Uterus (tissue), 2 donors: ENCODE data around the gene C1QTNF7.

Experiments used
- POLR2A ChIP-seq, 2 donors: fragments of 450-650 bp; IDR thresholded peaks; one replicate each; pipeline ENCODE4 v1.6.1; 2016; ENCODE audit warnings: antibody characterized with exemption in 2 of 2, mild to moderate bottlenecking in 1 of 2, moderate library complexity in 1 of 2
- TF ChIP-seq, protein P1 (sequence below), 4 experiments: fragments of 200-600 bp in 2 of 4; fragments of 450-650 bp in 2 of 4; sonication (generic) in 2 of 4; IDR thresholded peaks; one replicate each; pipeline ENCODE4 v1.5.1; 2016 to 2019; ENCODE audit warnings: antibody characterized with exemption in 4 of 4, mild to moderate bottlenecking in 2 of 4, moderate library complexity in 1 of 4

DNA sequence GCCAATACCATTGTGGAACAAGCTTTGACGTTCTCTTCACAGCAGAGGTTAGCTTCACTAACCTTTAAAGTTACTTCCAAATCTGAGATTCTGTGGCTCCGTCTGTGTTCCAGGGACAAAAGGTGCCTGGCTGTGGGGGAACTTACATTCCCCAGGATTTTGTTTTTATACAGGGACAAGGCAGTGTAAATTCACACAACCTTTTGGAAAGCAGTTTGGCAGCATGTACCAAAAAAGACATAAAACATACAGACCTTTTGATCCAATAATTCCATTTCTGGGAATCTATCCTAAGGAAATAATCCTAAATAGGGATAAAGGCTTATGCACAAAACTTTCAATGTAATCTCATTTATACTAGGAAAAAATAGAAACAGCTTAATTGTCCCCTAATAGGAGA is 8.9 kb upstream of the C1QTNF7 start:
- TF ChIP-seq, protein P1, sequence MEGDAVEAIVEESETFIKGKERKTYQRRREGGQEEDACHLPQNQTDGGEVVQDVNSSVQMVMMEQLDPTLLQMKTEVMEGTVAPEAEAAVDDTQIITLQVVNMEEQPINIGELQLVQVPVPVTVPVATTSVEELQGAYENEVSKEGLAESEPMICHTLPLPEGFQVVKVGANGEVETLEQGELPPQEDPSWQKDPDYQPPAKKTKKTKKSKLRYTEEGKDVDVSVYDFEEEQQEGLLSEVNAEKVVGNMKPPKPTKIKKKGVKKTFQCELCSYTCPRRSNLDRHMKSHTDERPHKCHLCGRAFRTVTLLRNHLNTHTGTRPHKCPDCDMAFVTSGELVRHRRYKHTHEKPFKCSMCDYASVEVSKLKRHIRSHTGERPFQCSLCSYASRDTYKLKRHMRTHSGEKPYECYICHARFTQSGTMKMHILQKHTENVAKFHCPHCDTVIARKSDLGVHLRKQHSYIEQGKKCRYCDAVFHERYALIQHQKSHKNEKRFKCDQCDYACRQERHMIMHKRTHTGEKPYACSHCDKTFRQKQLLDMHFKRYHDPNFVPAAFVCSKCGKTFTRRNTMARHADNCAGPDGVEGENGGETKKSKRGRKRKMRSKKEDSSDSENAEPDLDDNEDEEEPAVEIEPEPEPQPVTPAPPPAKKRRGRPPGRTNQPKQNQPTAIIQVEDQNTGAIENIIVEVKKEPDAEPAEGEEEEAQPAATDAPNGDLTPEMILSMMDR (IDR thresholded peaks at IDR 0.05): no peak
- no peak for TF ChIP-seq POLR2A (IDR thresholded peaks at IDR 0.05)
